Measurements from ENCODE around the gene IMPG2. TPM values are rescaled to one million over a fixed set of nuclear protein-coding genes. Genes with fewer than 3 reads are reported as not detected.

IMPG2 gene
- total RNA-seq, 1 donor from 2014 or later = 0.14 TPM

DNA sequence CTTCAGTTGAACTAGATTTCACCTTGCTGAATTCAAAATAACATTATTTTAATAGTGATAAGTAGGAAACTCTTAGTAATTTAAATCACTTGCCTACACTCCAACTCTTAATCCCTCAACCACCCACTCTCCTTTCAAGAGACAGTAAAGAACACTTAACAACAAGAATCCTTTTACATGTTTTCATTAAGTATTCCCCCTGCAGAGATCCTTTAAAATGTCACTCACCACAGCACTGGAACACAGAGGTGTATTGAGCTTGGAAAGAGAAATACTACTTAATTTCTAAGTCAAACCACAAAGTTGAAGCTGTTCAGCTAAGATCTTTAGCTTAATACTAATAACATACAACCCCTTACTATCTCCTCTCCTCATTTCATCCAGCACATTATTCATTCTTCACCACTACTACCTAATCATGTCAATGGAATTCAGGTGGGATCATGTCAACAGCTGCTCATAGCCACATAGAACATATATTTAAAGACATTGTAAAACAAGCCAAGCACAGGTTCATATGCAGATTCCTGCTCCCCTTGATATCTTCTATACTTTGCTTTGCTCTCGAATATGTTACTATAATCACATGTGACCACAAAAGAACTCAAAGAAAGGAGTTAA, 40.5 kb downstream of the IMPG2 start:
- DNase-seq (ENCODE audit: missing footprints) (no peak), ATAC-seq (no peak)
- intact Hi-C loops (cut with DNase I) = no loop called here

GRCh38 chr3:101279162-101279561, 41.2 kb downstream of the IMPG2 start:
- DNase-seq (ENCODE audit: missing footprints) = no peak
- intact Hi-C loops (cut with DNase I) = no loop called here
- no peak for ATAC-seq

DNA sequence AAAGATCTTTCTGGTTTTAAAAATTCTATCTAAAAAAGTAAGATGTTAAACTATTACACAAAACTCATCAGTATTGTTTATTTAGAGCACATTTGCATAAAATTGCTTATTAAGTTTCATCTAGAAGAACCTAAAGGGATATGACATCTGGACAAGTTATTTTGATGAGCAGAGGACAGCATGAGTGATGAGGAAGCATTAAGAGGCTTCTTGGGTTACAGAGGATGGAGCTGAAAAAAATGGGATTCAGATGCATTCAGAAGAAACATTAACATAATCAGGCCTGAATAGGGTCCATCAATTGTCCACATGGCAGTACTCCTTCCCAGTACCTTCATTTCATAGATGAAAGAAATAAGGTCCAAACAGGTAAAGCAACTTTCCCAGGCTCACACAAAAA, 41.6 kb downstream of the IMPG2 start:
- DNase-seq (ENCODE audit: missing footprints) (no peak), ATAC-seq (no peak)
- intact Hi-C loops (cut with DNase I) = no loop called here

GRCh38 chr3:101273608-101274007, 46.8 kb downstream of the IMPG2 start:
- no peak for ATAC-seq
- intact Hi-C loops (cut with DNase I) = no loop called here
- no peak for DNase-seq (ENCODE audit: missing footprints)

DNA sequence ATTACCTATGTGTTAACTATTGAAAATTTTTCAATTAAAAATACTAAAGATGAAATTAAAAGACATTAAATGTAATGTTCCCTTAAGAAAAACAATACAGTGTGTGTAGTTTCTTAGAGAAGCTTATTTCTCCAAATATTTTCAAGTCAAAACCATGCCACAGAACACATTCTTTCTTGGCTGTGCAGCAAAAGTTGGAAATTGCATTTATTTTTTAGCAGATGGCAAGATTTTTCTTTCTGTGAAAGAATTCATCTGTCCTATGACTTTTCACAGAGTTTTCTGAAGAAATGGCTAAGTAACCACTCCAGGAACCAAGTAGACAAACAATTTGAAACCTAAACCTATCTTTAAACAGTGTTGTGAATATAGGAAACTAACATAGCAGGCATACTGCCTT, 47.2 kb downstream of the IMPG2 start:
- no peak for ATAC-seq
- no peak for DNase-seq (ENCODE audit: missing footprints)

DNA sequence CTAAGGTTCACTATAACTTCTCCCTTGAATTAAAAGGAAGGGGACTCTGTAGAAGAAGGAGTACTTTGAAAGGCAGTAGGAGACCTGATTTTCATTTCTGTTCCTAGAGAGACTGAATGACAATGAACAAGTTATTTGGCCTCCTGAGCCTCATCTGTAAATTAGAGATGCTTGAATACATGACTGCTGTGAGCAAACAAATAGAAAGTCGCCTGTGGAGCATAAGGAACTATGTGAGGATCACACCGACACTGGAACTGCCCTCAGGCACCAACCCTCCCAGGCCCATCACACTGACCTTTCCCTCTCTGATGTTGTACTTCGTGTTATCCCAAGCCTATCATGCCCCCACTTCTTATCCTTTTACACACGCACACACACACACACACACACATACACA, 48.6 kb downstream of the IMPG2 start:
- DNase-seq (ENCODE audit: missing footprints) (no peak), ATAC-seq (no peak)
- intact Hi-C loops (cut with DNase I) = no loop called here

More for the DNA sequence above, 47.2 kb downstream of the IMPG2 start:
- intact Hi-C loops (cut with DNase I) = no loop called here

DNA sequence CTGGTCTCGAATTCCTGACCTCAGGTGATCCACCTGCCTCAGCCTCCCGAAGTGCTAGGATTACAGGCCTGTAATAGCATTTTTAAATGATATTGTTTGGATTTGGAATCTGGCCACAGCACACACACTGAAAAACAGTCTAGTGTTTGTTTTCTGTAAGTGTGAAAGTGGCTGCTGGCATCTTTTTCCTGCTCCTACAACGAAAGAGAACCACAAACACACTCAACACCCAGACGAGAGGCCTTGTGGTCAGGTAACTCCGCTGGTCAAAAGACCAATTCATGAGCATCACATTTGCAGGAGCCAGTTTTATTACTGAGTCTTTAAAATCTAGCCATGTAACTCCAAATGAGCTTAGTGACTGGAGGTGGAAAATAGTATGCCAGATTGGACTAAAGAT, 50.2 kb downstream of the IMPG2 start:
- DNase-seq (ENCODE audit: missing footprints) (no peak), ATAC-seq (no peak)
- intact Hi-C loops (cut with DNase I) = no loop called here

- DNase-seq (ENCODE audit: missing footprints) = no peak
- no peak for ATAC-seq
- intact Hi-C loops (cut with DNase I) = no loop called here
These were observed 51.3 kb downstream of the IMPG2 start for GRCh38 chr3:101268971-101269671.

GRCh38 chr3:101268141-101268540, 52.2 kb downstream of the IMPG2 start:
- intact Hi-C loops (cut with DNase I) = no loop called here
- no peak for DNase-seq (ENCODE audit: missing footprints)
- no peak for ATAC-seq

GRCh38 chr3:101266566-101266965, 53.8 kb downstream of the IMPG2 start:
- DNase-seq (ENCODE audit: missing footprints) (no peak), ATAC-seq (no peak)
- intact Hi-C loops (cut with DNase I) = no loop called here

DNA sequence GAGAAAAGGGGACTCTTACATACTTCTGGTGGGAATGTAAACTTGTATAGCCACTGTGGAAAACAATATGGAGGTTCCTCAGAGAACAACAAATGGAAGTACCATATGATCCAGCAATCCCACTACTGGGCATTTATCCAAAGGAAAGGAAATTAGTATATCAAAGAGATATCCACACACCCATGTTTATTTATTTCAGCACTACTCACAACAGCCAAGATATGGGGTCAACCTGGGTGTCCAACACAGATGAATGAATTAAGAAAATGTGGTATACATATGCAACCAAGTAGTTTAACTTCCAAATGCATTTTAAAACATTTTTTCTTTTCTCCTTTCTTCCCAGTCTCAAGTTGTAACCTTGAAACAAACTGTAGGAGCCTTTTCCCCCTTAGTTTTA, 54.3 kb downstream of the IMPG2 start:
- ATAC-seq (no peak), DNase-seq (ENCODE audit: missing footprints) (no peak)
- intact Hi-C loops (cut with DNase I) = no loop called here

- DNase-seq (ENCODE audit: missing footprints) (no peak), ATAC-seq (no peak)
- intact Hi-C loops (cut with DNase I) = no loop called here
These were observed 57.8 kb downstream of the IMPG2 start for GRCh38 chr3:101262393-101263240.

GRCh38 chr3:101261506-101261905, 58.9 kb downstream of the IMPG2 start:
- ATAC-seq (no peak), DNase-seq (ENCODE audit: missing footprints) (no peak)
- intact Hi-C loops (cut with DNase I) = no loop called here

DNA sequence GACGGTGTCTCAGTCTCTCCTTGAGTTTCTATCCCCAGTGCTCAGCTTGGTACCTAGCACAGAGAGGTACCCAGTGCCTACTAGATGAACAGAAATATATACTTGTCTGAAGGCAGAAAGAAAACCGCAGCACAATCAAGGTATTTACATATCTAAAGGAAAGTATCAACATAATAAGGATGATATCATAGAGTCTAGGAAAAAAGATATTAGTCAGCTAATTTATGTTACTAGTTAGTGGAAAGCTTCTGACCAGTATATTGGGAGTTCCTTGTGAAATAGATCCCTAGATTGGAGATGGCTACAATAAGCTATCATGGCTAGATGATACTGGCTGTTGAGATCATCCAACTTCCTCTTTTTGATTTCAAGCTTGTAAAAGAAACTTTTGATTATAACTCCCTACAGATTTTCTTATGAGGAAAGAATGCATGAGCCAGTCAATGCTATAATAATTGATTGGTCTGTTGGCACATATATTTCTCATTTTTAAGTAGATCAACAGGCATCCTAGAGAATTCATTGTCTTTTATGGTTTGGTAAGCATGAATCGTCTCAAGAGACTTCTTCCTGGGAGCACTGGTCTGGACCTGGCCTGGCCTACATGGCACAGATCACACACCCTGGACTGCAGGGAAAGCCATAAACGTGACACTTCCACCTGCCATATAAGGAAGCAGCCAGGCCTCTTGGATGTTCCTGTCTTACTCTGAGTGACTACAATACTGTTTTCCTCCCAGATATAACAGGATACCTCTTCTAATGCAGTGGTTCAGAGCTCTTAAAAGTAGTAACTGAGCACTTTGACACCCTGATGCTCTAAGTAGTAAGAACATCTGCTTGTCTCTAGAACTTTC, 60.7 kb downstream of the IMPG2 start:
- DNase-seq (ENCODE audit: missing footprints) (no peak), ATAC-seq (no peak)
- intact Hi-C loops (cut with DNase I) = no loop called here

DNA sequence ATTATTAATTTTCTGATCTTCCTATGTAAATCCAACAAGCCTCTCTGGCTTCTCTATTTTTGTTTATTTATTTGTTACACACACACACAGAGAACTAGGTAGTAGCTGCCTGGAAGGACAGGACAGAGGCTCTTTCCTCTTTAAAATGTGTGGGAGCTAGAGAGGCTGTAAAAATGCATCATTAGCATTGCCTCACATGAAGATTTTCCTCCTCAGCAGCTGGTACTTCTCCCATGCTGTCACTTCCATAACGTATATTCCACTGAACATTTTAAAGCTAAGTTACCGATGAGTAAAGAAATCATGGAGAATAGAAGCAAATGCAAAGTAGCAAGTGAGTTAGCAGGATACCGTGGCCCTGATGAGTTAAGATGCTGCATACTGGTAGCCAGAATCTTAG, 63.9 kb downstream of the IMPG2 start:
- no peak for DNase-seq (ENCODE audit: missing footprints)

DNA sequence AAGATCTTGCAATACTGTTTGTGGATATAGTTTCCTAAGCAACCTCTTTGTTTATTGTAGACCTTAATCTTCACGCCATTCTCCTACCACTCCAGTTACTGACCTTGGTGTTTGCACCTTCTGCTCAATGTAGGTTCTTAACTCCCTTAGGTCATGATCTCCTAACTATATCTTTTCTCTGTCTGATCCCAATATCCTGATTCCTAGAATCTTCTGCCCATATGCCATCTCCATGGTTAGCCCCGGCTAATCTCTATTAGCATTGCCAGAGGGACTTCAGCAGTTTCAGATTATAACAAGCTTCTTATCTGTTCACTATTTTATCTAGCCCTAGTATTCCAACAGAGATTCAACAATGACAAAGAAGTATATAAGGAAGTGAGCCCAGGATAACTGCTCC, 64.9 kb downstream of the IMPG2 start:
- no peak for DNase-seq (ENCODE audit: missing footprints)
- ATAC-seq = no peak
- intact Hi-C loops (cut with DNase I) = no loop called here

More for the DNA sequence above, 63.9 kb downstream of the IMPG2 start:
- intact Hi-C loops (cut with DNase I) = no loop called here
- no peak for ATAC-seq

DNA sequence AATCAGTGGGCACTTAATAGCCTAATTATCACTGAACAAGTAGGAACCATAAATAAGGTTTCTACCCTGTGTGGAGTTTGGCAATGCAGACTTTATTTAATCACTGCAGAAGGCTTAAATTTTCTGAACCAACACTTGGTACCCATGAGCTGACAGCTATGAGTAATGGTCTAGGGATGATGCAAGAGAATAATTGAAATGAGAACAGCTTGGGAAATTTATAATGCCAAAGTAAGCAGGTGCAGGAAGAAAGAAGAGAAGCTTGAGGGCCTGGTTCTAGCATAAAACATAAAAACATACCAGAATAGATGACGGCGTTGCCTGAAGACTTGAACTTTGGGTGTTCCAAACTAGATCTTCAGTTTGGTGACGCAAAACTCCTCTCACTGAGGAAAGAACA, 67.0 kb downstream of the IMPG2 start:
- ATAC-seq = no peak
- intact Hi-C loops (cut with DNase I) = no loop called here
- DNase-seq (ENCODE audit: missing footprints) = no peak

DNA sequence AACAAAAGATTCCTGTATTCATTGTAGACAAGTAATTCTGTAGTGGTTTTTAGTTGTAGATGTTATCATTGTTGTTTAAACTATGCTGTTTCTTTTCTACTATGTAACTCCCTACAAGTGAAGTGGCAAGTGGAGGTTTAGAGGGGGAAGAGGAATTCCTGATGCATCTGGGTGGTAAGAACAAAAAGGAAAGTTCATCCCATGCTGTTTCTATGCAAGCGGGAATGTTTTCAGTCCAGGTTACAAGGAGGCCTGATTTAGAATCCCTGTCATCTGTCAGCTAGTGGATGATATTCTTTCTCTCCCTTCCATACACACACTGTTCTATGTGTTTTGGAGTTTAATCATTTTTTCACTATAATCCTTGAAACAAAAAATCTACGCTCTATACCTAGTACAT, 67.4 kb downstream of the IMPG2 start:
- intact Hi-C loops (cut with DNase I) = no loop called here

DNA sequence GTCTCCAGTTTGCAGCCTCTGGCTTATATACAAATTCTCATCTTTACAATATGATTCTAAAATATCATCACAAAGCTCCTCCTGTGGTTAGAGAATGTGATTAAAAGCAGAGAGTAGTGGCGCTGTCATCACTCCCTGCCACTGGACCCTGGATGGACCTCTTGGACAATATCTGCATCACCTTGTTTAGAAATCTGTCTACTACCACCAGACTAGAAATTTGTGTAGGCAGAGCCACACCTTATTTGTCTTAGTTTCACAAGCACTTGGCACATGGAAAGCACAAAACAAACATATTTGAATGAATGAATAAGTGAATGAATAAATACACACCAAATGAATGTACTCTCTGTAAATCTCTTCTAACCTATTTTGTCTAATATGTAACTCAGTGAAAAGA, 68.1 kb downstream of the IMPG2 start:
- ATAC-seq (no peak), DNase-seq (ENCODE audit: missing footprints) (no peak)
- intact Hi-C loops (cut with DNase I) = no loop called here

More for the DNA sequence above, 67.4 kb downstream of the IMPG2 start:
- ATAC-seq = no peak
- DNase-seq (ENCODE audit: missing footprints) = no peak

All from Right ventricle myocardium inferior (tissue), 1 donor.